ENCODE results near the gene CENPP.

Gene CENPP

DNA sequence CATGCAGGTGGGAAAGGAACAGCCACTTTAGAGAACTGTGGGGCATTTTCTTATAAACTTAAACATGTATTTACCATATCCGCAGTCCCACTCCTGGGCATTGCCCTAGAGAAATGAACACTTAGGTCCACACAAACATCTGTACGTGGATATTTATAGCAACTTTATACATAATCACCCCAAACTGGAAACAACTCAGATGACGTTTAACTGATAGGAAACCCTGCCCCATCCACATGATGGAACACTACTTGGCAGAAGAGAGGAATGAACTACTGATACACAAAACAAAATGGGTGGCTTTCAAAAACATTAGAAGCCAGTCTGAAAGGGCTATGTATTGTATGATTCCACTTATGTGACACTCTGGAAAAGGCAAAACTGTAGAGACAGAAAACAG is 187.6 kb downstream of the CENPP start:
- no peak for DNase-seq

DNA sequence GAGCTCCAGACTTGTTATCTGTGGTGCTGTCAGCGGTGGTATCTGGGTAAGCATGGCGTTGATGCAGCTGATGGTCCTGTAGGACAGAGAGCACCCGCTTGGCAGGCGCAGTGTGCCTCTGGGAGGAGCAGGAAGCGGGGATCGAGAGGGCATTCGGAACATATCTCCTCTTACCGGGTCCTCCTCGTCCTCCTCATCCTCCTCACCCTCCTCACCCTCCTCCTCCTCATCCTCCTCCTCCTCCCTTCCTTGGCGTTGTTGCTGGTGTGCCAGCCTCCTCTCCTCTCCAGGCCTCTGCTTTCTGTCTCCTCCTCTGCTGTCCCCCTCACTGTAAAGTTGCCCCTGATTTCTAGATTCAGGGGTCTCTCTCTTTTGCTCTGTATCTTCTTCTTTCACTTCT is 188.9 kb downstream of the CENPP start:
- no peak for DNase-seq

DNA sequence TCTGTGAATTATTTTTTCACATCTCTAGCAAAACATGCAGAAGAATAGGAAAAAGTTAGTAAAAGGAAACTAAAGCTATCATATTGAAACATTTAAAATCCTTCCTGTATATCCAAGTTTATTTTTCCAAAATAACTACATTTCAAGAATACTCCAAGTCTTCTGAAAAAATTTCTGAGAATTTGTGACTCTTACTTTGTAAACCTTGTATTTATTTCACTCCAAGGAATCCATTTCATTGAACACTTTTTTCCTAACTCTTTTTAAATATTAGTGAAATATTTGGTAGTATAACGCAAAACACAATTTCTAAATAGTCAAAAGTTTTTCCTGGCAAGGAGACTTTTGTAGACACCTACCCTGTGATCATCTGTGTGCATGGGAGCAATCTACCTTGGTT is 190.8 kb downstream of the CENPP start:
- no peak for DNase-seq

DNA sequence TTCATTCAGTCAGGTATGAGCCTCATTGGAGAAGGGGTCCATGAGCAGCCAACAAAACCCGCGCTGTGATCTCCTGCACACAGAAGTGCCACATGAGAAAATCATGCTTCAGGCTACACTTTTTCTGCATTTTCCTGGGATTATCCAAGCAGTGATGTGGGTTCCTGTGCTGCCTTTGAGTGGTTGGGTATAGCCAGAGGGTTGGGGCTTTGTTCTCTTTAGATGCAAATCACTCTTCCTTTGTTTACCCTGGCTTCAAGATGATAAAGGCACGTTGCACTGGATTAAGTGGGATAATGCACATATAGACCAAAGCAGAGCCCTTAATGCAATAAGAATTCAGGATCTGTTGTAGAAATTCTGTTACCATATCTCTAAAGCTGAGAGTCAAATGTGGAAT is 191.3 kb downstream of the CENPP start:
- DNase-seq, result no peak

DNA sequence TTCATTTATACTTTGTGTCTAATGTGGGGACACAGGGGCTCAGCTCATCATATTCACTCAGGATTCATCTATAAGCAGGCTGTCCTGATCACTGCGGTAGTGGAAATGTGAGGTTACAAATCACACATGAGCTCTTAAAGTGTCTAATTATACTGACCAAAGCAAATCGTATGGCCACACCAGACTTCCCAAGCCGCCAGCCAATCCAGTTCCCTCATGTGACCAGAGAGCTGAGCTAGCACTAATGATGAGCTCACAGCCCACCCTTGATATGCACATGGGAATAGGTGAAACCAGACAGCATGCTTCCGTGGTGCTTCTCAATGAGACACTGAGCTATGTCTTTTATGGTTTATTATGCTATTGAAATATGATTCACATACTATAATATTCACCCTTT is 192.4 kb downstream of the CENPP start:
- no peak for DNase-seq

DNA sequence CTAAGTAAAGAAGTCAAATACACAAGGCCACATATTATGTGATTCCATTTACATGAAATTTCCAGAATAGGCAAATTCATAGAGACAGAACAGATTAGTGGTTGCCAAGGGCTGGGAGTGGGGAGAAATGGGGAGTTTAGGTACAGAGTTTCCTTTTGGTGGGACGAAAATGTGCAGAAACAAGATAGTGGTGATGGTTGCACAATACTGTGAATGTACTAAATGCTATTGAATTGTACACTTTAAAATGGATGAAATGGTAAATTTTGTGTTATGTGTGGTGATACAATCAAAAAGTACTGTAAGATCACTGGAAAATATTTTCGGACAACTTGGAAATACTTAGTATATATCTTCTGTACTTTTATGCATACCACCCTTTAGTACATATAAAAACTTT is 195.1 kb downstream of the CENPP start:
- DNase-seq, result no peak

DNA sequence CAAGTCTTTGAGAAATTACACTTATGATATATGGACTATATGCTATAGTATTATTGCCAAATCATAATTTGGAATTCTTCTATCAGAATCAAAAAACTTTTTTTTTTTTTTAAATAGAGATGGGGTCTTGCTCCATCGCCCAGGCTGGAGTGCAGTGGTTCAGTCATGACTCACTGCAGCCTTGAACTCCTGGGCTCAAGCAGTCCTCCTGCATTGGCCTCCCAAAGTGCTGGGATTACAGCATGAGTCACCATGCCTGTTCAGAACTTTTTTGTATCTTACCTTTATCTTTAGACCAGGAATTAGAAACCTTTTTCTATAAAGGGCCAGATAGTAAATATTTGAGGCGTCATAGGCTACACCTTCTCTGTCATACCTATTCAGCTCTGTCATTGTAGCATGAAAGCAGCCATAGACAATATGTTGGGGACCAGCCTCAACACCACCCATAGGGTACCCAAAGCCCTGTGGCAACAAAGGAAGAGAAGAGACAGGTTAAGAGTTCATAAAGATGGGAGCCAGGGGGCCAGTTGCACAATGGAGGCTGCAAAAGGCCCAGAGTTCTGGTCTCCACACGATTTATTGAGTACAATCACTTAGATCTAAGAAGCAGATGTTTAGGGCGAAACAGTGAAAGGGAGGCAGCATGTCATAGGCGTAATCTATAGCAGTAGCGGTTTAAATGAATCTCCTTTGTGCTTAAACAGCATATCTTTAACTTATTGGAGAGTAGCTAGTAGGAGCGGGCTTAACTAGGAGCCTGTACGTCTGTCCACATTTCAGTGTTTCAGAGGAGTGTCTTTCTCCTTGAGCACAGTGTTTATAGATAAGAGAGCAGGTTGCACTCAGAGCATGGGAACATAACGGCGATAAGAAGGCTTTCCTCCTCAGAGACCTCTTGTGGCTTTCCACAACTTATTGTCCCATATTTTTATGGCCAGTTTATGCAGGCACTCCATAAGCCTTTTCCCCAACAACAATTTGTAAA is 197.5 kb downstream of the CENPP start:
- DNase-seq, result no peak

DNA sequence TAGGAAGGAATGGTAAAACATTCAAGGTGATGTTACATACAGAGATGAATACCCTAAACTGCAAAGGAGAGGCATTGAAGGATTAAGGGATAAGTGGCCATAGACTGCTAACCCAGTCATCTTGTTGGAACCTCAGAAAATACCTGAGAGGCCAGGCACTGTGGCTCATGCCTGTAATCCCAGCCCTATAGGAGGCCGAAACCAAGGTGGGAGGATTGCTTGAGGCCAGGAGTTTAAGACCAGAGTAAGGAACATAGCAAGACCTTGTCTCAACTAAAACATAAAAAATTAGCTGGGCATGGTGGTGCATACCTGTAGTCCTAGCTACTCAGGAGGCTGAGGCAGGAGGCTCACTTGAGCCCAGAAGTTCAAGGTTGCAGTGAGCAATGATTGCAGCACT is 199.1 kb downstream of the CENPP start:
- DNase-seq, result no peak

DNA sequence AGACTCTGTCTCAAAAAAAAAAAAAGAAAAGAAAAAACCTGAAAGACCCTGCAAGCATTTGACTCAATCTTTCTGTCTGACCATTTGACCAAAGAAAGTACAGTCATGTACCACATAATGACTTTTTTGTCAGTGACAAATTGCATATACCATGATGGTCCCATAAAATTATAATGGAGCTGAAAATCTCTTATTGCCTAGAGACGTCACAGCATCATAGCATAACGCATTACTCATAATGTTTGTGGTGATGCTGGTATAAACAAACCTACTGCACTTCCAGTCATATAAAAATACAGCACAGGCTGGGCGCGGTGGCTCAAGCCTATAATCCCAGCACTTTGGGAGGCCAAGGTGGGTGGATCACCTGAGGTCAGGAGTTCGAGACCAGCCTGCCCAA is 199.6 kb downstream of the CENPP start:
- no peak for DNase-seq

DNA sequence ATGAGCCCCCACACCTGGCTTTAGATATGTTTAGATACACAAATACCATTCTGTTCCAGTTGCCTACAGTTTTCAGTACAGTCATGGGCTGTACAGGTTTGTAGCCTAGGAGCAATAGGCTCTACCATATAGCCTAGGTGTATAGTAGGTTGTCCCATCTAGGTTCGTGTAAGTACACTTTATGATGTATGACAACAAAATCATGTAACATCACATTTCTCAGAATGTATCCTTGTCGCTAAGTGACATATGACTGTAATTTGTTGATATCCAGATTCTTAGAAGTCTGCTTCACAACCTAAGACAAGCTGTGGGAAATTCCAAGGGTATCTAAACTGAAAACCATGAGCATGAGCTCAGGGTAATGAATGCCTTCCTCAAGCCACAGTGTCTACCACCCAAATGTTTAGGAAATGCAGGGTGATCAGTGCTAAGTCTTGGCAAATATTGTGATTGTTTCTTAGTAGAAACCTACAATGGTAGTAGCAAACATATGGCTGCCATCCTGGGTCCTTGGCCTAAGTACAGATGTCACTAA is 201.6 kb downstream of the CENPP start:
- no peak for DNase-seq

DNA sequence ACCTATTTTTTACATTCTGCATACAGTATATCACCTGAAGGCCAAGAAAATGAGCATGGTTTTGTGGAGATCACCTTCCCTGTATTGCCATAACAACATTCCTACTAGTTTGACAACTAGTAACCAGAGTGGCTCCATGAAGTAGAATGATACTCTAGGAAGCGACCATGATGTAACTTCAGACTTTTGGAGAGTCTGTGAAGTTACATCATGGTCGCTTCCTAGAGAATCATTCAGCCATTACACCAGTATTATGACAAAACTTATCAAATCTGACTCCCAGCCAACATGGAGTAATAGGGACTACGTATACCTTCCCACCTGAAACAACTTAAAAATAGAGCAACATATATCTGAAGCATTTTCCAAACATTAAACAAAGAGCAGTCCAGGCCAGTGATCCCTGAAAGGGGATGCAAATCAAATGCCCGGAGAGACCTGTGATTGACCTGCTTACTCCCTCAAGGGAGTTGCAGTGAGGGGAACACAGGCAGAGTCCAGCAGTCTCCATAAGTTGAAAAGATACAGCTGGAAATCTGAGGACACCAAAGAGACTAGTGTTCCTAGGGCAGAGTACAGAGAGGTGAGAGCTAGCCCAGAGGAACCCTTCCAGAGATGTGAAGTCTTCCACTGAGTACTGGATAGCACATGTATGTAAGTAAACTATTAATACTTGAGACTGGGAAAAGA is 202.2 kb downstream of the CENPP start:
- DNase-seq, result no peak

DNA sequence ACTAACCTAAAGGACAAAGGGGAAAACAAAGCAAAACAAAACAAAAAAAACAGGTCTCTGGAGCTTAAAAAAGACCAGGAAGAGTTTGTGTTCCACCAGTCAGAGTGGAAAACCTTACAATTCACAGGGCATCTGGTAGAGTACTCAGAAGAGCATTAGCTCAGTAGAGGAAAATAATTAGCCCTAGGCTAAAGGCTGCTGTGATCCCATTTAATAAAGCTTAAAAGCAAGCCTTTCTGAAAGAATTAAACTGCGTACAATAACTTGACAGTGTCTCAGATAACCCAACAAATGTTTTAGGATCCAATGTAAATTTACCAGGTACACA is 202.7 kb downstream of the CENPP start:
- no peak for DNase-seq

DNA sequence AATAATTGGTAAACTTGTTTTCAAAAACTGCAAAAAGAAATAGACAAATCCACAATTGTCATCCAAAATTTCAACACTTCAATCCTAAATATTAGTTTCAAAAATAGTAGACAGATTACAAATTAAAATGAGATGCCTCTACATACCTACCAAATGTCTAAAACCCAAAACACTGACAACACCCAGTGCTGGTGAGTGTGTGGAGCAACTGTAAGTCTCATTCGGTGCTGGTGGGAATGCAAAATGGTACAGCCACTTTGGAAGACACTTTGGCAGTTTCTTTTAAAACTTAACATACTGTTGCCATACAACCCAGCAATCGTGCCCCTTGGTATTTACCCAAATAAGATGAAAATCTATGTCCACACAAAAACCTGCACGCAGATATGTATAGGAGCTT is 203.4 kb downstream of the CENPP start:
- DNase-seq, result no peak

DNA sequence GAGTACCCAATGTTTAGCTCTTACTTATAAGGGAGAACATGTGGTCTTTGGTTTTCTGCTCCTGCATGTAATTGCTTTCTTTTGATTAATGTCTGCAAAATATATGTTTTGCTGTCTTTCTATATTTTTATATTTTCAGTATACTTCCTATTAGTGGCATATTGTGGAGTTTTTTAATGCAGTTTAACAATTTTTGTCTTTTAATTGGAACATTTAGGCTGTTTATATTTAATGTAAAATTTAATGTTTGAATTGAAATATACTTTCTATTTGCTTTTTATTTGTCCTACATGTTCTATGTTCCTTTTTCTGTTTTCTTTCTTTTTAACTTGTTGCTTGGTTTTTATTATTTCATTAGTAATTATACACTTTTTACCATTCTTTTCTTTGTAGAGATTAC is 205.1 kb downstream of the CENPP start:
- no peak for DNase-seq

DNA sequence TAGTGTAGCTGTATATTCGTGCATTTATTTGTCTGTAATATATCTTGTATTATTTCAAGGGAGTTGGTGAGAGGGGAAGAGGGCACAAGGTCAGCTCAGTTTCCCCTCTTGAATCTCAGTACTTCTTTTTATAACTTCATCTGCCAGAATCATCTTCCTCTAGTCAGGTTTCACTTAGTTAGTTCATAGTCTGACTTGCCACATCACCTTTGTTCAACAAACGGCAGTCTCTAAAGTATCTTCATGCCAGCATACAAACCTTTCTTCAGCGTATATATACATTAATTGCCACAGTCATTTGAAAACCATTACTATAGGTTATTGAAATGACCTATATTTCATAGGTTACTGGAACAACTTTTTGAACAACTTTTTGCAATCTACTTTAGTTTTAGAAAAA is 208.5 kb downstream of the CENPP start:
- DNase-seq, result no peak

DNA sequence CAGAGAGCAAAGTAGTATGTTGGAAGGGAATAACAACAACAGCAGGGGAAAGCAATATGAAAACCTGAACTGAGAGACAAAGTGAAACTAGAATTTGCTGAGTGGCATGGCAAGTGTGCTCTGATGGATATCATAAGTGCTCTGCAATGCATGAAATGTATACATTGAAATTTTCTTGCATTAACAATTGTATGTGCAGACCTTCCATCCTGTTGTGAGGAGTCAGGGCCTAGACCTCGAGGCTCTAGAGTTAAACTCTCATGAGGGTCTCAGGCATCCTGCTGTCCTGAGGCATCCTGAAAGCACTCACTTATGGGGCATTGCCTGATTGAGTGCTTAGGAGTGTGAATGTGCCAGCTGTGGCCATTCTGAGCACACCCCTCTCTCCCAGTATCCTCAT is 208.9 kb downstream of the CENPP start:
- no peak for DNase-seq

DNA sequence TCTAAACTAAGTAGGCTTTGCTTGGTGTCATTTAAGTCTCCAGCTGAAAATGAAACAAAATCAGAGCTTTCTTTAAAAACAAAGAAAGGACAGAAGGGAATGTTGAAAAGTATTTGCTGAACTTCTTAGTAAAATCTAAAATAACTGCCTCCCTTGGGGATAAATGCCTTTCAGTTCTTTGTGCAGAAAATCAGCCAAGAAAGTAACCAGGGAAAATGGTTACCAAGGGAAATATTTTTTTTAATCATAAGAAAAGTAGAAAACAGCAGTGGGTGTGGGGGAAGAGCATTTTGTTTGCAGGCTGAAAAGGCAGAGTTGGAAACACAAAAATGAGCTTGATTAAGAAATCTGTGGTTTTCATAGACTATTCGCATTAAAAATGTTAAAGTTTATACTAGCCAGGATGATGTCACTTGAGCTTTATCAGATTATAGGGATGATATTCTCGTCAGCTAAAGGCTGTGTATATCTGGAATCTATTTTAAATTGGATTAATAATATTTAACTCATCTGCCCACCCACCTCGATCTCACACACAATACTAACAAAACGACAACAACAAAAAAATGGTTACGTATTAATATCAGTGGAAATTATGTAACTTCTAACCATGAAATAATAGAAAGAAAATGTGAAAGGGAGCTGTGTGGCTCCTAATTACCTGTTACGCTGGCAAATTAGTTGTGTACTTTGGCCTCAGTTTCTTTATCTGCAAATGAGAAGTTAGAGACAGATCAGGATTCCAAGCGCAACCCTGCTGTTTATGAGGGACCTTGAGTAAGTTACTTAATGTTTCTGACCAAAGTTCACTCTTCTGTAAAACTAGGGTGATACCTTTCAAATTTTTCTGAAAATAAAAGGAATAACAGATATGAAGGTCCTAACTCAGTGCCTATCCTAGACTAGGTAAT is 210.4 kb downstream of the CENPP start, which contains the start of gene ECM2:
Gene ECM2 (minus strand): TSS at position 51 of the 911 bp plus-strand sequence. CDS start 13,124 bp downstream, outside the sequence.
- no peak for DNase-seq

DNA sequence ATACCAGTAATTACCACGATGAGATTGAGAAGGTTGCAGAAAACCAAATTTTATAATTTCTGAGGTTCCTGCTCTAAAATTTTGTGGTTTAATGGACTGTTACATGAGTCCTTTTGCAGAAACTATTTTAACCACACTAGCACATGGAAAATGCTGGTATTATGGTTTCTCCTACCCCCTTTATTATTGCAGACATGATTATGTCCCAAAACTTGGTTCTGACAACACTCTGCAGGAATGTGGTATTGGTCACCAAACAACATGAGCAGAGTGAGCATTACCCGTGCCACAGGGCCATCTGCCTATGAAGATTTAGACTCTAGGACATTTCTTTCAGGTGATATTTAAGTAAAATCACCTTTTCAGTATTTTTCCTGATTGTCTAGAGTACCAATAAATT is 212.8 kb downstream of the CENPP start:
- DNase-seq, result no peak

DNA sequence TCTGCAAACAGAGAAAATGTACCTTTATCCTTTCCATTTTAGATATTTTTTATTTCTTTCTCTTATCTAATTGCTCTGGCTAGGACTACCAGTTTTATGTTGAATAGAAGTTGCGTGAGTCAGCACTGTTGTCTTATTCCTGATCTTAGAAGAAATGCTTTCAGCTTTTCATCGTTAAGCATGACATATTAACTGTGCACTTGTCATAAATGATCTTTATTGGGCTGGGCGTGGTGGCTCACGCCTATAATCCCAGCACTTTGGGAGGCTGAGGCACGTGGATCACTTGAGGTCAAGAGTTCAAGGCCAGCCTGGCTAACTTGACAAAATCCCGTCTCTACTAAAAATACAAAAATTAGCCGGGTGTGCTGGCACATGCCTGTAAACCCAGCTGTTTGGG is 218.2 kb downstream of the CENPP start:
- no peak for DNase-seq

DNA sequence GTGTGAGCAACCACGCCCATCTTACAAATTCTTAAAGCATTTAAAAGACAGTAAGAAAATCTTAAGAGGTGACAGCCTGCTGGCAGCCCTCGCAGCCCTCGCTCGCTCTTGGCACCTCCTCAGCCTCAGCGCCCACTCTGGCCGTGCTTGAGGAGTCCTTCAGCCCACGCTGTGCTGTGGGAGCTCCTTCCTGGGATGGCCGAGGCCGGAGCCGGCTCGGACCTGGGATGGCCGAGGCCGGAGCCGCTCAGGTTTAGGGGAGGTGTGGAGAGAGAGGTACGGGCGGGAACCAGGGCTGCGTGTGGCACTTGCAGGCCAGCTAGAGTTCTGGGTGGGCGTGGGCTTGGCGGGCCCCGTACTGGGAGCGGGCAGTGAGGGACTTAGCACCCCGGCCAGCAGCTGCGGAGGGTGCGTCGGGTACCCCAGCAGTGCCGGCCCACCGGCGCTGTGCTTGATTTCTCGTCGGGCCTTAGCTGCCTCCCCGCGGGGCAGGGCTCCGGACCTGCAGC is 219.3 kb downstream of the CENPP start:
- DNase-seq, result no peak

DNA sequence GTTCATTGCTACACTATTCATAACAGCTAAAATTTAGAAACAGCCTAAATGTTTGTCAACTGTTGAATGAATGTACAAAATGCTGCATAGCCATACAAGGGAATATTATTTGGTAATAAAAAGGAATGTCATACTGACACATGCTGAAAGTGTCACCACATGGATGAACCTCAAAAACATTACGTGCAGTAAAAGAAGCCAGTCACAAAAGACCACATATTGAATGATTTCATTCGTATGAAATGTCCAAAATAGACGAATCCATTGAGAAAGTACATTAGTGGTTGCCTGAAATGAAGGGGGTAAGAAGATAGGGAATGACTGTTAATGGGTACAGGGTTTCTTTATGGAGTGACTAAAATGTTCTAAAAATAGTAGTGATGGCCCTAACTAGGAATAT is 221.6 kb downstream of the CENPP start:
- no peak for DNase-seq

DNA sequence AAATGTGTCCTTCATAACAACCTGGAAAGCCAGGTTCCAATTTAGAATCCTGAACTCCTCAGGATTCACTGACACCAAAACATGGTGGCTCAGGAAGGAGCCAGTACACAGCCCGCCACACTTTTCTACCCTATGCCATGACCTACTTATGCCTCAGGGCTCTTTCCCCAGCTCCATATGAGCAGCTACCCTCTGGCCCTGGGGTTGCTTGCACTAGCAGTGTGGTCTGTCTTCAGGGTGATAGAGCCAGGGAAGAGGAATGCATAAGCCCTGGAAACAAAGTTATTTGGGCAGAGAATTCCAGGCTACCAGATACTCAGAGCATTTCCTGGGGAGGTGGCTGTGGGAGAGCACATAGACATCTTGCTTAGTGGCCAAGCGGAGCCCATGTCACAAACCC is 225.0 kb downstream of the CENPP start:
- DNase-seq, result no peak

Measured in NCI-H1105 treated with DMSO at 0.1 percent for 48 hours (cell line).